Choroid plexus epithelial cell (primary cell): ENCODE data around the gene LRRC10.
A peak's percentile ranks its signal among the peaks of the same experiment; 100 is the strongest.

Experiments used
- DNase-seq: peaks from one replicate; pipeline ENCODE4 v3.0.0-alpha.2; 2010; ENCODE audit warnings: low read depth
- H3K4me3 ChIP-seq: 2 replicates; pipeline ENCODE4 v1.5.1; 2011; ENCODE audit warnings: low read depth, mild to moderate bottlenecking, control low read depth, low read length, moderate library complexity
- TF ChIP-seq, protein P1 (sequence below): conservative IDR thresholded peaks from 2 replicates; pipeline ENCODE4 v1.5.1; 2011; ENCODE audit warnings: low read depth, mild to moderate bottlenecking, control low read depth, inconsistent platforms, low read length, moderate library complexity

The LRRC10 gene

DNA sequence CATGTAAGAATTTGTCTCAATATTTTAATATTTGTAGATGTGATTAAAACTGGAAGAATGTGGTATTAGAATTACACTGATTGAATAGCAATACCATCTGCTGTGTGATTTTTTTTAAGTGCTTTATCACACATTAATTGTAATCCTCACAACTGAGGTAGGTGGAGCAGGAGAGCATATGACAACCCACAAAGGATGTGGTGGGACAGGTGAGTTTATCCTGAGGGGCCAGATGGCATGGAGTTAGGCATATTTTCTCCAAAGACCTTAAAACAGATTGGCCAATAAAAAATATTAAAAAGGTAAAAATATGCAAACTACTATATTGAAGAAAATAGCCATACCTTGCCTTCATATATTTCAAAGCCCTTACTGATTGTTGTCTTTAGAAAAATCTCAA, 7.8 kb downstream of the LRRC10 start:
- TF ChIP-seq, protein P1, sequence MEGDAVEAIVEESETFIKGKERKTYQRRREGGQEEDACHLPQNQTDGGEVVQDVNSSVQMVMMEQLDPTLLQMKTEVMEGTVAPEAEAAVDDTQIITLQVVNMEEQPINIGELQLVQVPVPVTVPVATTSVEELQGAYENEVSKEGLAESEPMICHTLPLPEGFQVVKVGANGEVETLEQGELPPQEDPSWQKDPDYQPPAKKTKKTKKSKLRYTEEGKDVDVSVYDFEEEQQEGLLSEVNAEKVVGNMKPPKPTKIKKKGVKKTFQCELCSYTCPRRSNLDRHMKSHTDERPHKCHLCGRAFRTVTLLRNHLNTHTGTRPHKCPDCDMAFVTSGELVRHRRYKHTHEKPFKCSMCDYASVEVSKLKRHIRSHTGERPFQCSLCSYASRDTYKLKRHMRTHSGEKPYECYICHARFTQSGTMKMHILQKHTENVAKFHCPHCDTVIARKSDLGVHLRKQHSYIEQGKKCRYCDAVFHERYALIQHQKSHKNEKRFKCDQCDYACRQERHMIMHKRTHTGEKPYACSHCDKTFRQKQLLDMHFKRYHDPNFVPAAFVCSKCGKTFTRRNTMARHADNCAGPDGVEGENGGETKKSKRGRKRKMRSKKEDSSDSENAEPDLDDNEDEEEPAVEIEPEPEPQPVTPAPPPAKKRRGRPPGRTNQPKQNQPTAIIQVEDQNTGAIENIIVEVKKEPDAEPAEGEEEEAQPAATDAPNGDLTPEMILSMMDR, result peak; percentile 20

GRCh38 chr12:69601962-69602685, 8.6 kb downstream of the LRRC10 start:
- H3K4me3 ChIP-seq, result no peak overlapping the region
- TF ChIP-seq, protein P1, result no peak
- DNase-seq, result no peak

More for the DNA sequence above, 7.8 kb downstream of the LRRC10 start:
- no peak for DNase-seq
- no peak overlapping the region for H3K4me3 ChIP-seq

GRCh38 chr12:69600804-69601203, 9.9 kb downstream of the LRRC10 start:
- no peak for DNase-seq
- no peak overlapping the region for H3K4me3 ChIP-seq
- TF ChIP-seq, protein P1, result no peak

DNA sequence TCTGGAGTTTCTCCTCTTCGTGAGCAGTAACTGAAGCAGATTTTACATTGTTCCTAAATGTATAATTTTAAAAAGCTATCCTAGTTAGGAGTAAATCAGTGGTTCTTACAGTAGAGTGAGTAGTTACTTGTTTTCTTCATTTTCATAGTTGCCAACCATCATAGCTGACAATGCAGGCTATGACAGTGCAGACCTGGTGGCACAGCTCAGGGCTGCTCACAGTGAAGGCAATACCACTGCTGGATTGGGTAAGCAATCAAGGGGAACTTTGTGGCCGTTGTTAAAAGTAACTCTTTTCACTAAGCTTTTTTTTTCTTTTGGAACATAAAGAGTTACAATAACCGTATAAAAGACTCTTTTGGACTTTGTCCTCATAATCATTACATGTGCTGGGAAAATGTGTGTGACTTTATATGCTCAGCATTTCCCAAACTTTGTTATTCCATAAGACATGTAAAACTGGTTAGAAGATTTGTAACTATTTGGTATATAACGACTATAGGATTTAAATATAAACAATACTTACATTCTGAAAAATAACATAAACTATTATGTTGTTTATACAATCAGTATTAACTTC, 12.4 kb downstream of the LRRC10 start:
- DNase-seq, result no peak
- TF ChIP-seq, protein P1, result no peak

DNA sequence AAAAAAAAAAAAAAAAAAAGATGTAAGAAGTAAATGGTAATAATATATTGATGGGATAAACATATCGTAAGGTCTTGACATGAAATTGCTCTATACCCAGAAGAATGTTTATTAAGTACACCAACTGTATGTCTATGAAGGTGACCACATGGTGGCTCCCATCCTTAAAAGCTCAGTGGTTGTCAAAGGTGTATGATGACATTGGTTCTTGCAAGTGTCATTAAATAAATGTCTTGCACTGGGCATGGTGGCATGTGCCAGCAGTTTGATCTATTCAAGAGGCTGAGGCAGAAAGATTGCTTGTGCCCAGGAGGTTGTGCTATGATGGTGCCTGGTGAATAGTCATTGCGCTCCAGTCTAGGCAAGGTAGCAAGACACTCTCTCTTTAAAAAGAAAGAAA, 15.0 kb downstream of the LRRC10 start:
- TF ChIP-seq, protein P1, result no peak
- H3K4me3 ChIP-seq, result no peak overlapping the region
- DNase-seq, result no peak

More for the DNA sequence above, 12.4 kb downstream of the LRRC10 start:
- H3K4me3 ChIP-seq, result no peak overlapping the region

GRCh38 chr12:69589082-69589481, 21.6 kb downstream of the LRRC10 start:
- DNase-seq, result no peak
- TF ChIP-seq, protein P1, result no peak
- H3K4me3 ChIP-seq, result no peak overlapping the region

DNA sequence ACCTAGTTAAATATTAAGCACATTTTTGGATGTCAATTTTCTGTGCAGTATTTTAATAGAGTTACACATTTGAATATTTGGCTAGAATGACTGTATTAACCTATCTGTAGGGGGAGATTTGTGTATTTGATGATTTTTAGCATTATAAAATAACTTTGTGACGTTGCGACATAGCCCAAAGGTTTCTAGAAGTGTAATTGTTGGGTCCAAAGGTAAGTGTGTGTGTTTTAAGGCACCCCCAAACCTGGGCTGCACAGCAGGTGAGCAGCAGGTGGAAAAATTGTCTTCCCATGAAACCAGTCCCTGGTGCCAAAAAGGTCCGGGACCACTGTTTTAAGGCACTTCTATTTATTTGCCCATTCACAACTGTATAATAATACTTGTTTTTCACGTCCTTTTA, 22.2 kb downstream of the LRRC10 start:
- no peak overlapping the region for H3K4me3 ChIP-seq
- no peak for DNase-seq
- TF ChIP-seq, protein P1, result no peak
